Ovary (tissue), 9 donors: ENCODE data around the gene PAM16. TPM values are rescaled to one million over a fixed set of nuclear protein-coding genes. Genes with fewer than 3 reads are reported as not detected.

Experiments
- DNase-seq, 5 donors: peaks; one replicate each; pipeline ENCODE4 v3.0.0-alpha.2; 2019 to 2020
- H3K27ac ChIP-seq, 2 donors: fragments of 200-600 bp; one replicate each; pipeline versions ENCODE4 v1.5.1 to v1.8.0; 2019 to 2022
- H3K27me3 ChIP-seq: fragments of 200-600 bp; one replicate; pipeline ENCODE4 v1.8.0; 2022
- H3K36me3 ChIP-seq: fragments of 200-600 bp; sonication (generic); one replicate; pipeline ENCODE4 v1.5.1; 2019
- H3K4me1 ChIP-seq: one replicate; pipeline ENCODE4 v1.8.1; 2013; ENCODE audit warnings: mild to moderate bottlenecking, moderate library complexity; ENCODE audit not compliant: insufficient read depth
- H3K4me3 ChIP-seq: fragments of 200-600 bp; sonication (generic); one replicate; pipeline ENCODE4 v1.5.1; 2017
- H3K9me3 ChIP-seq, 2 donors: fragments of 200-600 bp in 1 of 2; sonication (generic) in 1 of 2; one replicate each; pipeline versions ENCODE4 v1.5.1 to v1.8.1; 2013 to 2019; ENCODE audit warnings: mild to moderate bottlenecking in 1 of 2, moderate library complexity in 1 of 2
- CTCF ChIP-seq, 3 donors: fragments of 450-650 bp in 2 of 3; fragments of 200-600 bp in 1 of 3; IDR thresholded peaks; one replicate each; pipeline versions ENCODE4 v1.5.1 to v1.8.0; 2016 to 2022; ENCODE audit warnings: antibody characterized with exemption in 3 of 3, mild to moderate bottlenecking in 1 of 3
- EP300 ChIP-seq: sonication (generic); formaldehyde crosslinking; IDR thresholded peaks from one replicate; pipeline ENCODE4 v1.6.1; 2017; ENCODE audit warnings: antibody characterized with exemption
- POLR2A ChIP-seq: fragments of 450-650 bp; IDR thresholded peaks from one replicate; pipeline ENCODE4 v1.6.1; 2017; ENCODE audit warnings: antibody characterized with exemption, mild to moderate bottlenecking, moderate library complexity
- WGBS, 3 donors: extraction: QIAGEN DNeasy Blood & Tissue Kit in 1 of 3; methylation state at CpG; one replicate each; pipeline versions ENCODE4 v1.1.5 to v1.1.7; 2013 to 2017; 5-methylcytosine and 5-hydroxymethylcytosine counted together
- intact Hi-C, 4 donors: fragments of 100-400 bp; cut with DNase I; formaldehyde crosslinking; loops; one replicate each; pipeline versions ENCODE4 v1.11.0 to v1.15.1; 2022 to 2023
- polyA plus RNA-seq, 2 donors: library from polyadenylated mRNA; stranded (reverse); fragments of 200-250 nt in 1 of 2; fragments of 350-450 nt in 1 of 2; fragmentation: Illumina TruSeq in 1 of 2; extraction: RNeasy Lipid Tissue Mini Kit (QIAGEN cat#74804) in 1 of 2; gene quantifications; one replicate each; pipeline ENCODE4 v1.2.3, GENCODE V29; 2013 to 2014
- total RNA-seq, 7 donors: library from RNA; depleted of rRNA in 2 of 7; stranded (reverse); fragments of >200 nt in 2 of 7; fragmentation: NEBNext Ultra II Directional in 3 of 7; extraction: Animal tissue kit (Norgen Biotek cat#: 25700) in 3 of 7; gene quantifications; one replicate each; pipeline versions ENCODE4 v1.1.0 to v1.2.4, GENCODE V29; 2016 to 2023
- donor health status: DM: no; HTN: no; CAD: no; lungs with moderate emphysema.
- donor health status: DM: no; HTN: no; CAD: no.
- donor health status: Bipolar disorder and iron deficiency.
- donor health status: DM: yes; HTN: yes; CAD: no.
- donor health status: DM: no; HTN: no; CAD: no.
- donor health status: DM: yes; HTN: yes; CAD: no.

The PAM16 gene
- total and polyA plus RNA-seq, 9 donors: 18.5 to 47.2 (median 35.7) TPM

DNA sequence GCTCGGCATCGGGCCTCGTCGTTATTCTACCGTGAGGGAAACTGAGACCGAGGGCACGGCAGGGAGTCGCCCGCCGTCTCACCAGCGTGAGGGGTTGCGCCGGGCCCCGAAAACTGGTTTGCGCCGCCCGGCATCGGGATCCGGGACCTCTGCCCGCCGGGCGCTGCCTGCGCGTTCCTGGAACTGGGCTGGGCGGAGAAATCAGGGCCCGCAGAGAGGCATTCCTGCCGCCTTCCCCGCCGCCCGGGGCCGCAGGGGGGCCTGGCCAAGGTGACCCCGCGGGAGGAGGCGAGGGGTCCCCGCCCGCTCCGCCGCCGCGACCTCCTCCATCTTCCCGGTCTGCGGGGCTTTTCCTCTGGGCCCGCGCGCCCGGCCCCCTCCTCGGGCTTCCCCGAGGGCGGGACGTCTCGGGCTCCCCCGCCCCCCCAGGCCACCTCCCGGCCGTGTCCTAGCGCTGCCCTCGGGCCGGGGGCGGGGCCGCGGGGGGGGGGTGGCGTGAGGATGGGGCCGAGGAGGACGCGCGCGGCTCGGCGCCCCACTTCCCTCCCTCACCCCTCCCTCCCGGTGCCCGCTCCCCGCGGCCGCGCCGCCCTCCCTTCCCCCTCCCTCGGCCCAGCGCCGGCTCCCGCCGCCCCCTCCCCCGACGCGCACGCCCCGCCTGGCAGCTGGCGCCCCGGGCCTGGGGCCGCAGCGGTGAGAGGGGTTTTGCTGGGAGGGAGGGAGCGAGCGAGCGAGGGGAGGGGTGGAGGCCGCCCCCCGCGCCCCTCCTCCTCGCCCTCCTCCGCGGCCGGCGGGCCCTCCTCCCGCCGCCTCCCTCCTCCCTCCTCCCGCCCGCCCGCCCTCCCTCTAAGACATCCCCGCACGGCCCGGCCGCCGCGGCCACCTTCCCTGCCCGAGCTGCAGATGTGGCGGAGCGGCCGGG is 35.7 kb downstream of the PAM16 start, which contains the start of gene GLIS2:
TSS of gene GLIS2 (plus strand) at position 882 of the 922 bp plus-strand sequence. CDS start 16,214 bp downstream, outside the sequence.
- peaks cover 25% of the 10 kb centered on the region for H3K4me1 ChIP-seq
- intact Hi-C loops: no loop called here
- TF ChIP-seq CTCF (IDR thresholded peaks at IDR 0.05) (peak in 1 of 3 donors; percentile 17), EP300 (no peak), POLR2A (peak; percentile 28)
- H3K9me3 ChIP-seq: no peaks in the 10 kb centered on the region
- 0 to 1% (median 1%) methylated on average over 27 to 98 of the region's 115 CpGs for WGBS, 3 donors
- no peaks in the 10 kb centered on the region for H3K27me3 ChIP-seq
- H3K27ac ChIP-seq: peak within 1 kb of the TSS; percentile 92 to 97
- H3K36me3 ChIP-seq: no peaks in the 10 kb centered on the region
- peak within 1 kb of the TSS; percentile 58 for H3K4me3 ChIP-seq
- DNase-seq: peak; percentile 82 to 89 (median 84)

DNA sequence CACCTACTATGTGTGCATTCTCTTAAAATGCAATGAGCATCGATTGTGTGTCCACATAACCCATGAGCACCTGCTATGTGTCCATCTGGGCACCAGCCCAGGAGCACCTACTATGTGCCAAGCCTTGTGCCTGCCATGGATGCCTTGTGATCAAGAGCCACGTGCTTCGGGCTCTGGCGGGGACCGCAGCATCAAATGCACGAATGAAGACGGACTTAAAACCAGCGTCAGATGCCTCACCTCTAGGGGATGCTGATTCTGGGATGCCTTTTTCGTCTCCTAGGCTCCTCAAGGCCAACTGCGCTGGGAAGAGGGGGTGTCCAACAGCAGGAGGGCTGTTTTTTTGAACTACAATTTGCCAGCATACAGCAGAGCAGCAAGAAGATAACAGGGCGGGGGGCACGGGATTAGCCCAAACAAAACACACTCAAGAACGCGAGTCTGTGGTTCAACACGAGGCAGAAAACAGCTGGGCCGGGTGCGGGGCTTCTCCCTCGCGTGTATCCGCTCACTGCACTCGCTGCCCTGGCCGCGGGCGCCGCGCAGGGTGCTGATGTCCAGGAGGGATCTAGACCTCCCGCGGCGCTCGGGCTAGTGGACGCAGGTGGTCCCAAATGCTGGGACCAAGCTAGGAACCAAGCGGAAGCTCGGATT is 36.5 kb downstream of the PAM16 start:
- Histone ChIP-seq H3K4me3 (peak overlapping the region; percentile 58), H3K4me1 (peaks cover 19% of the 10 kb centered on the region), H3K27ac (peak overlapping the region; percentile 92 to 97), H3K36me3 (no peaks in the 10 kb centered on the region), H3K27me3 (no peaks in the 10 kb centered on the region), H3K9me3 (no peaks in the 10 kb centered on the region)
- intact Hi-C loops: no loop called here
- WGBS, 3 donors: 1 to 2% (median 2%) methylated on average over 33 of the region's 33 CpGs
- DNase-seq: peak in 4 of 5 donors; percentile 60 to 77 (median 72)
- TF ChIP-seq POLR2A: no peak
- TF ChIP-seq CTCF (IDR thresholded peaks at IDR 0.05): no peak
- TF ChIP-seq EP300: no peak

DNA sequence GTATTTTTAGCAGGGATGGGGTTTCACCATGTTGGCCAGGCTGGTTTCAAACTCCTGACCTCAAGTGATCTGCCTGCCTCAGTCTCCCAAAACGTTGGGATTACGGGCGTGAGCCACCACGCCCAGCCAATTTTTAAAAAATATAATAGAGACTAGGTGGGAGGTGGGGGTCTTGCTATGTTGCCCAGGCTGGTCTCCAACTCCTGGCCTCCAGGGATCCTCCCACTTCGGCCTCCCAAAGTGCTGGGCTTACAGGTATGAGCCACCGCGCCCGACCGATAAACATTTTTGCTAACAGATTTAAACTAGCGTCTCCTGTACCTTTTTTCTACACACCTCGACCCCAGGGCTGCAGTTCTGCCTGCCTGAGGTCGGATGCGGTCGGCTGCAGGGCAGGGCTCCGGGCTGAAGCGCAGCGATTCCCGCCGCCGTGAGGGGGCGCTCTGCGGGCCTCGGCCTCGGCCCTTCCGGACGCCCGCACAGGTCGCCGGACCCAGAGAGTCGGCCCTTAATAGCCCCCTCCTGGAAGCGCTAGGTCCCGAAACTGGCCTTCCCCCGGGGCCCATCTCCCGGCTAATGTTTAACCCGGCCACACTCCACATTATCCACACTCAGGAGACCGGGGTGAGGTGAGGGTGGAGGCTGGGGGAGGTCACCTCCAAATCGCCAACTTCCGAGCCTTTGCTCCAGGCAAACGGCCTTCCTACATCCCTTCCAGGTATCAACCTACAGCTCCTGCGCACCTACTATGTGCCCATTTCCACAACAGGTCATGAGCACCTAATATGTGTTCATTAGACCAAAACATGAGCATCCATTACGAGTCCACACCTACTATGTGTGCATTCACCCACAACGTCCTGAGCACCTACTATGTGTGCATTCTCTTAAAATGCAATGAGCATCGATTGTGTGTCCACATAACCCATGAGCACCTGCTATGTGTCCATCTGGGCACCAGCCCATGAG is 37.3 kb downstream of the PAM16 start:
- Histone ChIP-seq H3K9me3 (no peaks in the 10 kb centered on the region), H3K27ac (peak overlapping the region in 1 of 2 donors; percentile 97), H3K4me1 (peaks cover 14% of the 10 kb centered on the region), H3K27me3 (no peaks in the 10 kb centered on the region), H3K36me3 (no peaks in the 10 kb centered on the region), H3K4me3 (no peak overlapping the region)
- DNase-seq: peak in 4 of 5 donors; percentile 45 to 74 (median 62)
- peak in 2 of 3 donors; percentile 32 to 44 for TF ChIP-seq CTCF (IDR thresholded peaks at IDR 0.05)
- no peak for TF ChIP-seq EP300
- no peak for TF ChIP-seq POLR2A
- WGBS, 3 donors: 16 to 25% (median 20%) methylated on average over 38 to 43 of the region's 43 CpGs
- intact Hi-C loops: no loop called here

- Histone ChIP-seq H3K36me3 (no peaks in the 10 kb centered on the region), H3K9me3 (no peaks in the 10 kb centered on the region), H3K27me3 (no peaks in the 10 kb centered on the region), H3K27ac (no peak overlapping the region), H3K4me3 (no peak overlapping the region), H3K4me1 (peaks cover 3% of the 10 kb centered on the region)
- intact Hi-C loops: no loop called here
- TF ChIP-seq POLR2A (no peak), EP300 (no peak), CTCF (IDR thresholded peaks at IDR 0.05) (no peak)
- peak in 1 of 5 donors; percentile 41 for DNase-seq
- 64 to 75% (median 70%) methylated on average over 11 of the region's 11 CpGs for WGBS, 3 donors
Measured at GRCh38 chr16:4309833-4310266, 41.3 kb downstream of the PAM16 start.
